Measurements from ENCODE around the gene C4orf50.

The C4orf50 gene

GRCh38 chr4:5890063-5890727 lies 128.0 kb downstream of the C4orf50 start:
- no peak for DNase-seq (ENCODE audit: low read depth in 3 of 3)

DNA sequence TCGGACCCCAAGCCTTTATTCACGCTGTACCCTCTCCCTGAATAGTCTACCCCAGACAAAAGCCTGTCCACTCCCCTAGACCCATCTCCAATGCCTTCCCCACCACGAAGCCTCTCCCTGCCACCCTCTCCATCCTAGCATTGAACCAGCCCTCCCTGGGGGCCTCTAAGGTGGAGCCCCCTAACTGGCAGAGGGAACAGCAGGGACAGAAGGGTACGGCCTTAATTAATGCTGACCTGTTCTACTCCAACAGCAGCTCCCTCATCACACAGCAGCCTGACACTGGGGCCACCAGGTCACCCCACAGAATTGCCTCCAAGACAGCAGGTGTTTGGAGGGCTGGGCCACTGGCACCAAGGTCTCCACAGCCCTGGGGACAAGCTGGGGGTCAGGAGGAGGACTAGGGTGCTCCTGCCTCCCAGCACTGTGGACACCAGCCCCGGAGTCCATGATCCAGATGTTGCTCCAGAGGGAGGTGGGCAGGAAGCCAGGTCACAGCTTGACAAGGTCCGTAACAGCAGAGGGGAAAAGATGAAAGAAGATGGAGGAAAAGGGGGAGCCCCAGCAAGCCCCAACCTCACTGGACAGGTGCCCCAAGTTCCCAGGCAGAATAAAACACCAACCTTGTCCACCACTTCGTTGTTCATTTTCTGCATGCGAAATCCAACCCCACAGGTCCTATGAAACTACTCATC lies 129.1 kb downstream of the C4orf50 start:
- DNase-seq (ENCODE audit: low read depth in 3 of 3): no peak

DNA sequence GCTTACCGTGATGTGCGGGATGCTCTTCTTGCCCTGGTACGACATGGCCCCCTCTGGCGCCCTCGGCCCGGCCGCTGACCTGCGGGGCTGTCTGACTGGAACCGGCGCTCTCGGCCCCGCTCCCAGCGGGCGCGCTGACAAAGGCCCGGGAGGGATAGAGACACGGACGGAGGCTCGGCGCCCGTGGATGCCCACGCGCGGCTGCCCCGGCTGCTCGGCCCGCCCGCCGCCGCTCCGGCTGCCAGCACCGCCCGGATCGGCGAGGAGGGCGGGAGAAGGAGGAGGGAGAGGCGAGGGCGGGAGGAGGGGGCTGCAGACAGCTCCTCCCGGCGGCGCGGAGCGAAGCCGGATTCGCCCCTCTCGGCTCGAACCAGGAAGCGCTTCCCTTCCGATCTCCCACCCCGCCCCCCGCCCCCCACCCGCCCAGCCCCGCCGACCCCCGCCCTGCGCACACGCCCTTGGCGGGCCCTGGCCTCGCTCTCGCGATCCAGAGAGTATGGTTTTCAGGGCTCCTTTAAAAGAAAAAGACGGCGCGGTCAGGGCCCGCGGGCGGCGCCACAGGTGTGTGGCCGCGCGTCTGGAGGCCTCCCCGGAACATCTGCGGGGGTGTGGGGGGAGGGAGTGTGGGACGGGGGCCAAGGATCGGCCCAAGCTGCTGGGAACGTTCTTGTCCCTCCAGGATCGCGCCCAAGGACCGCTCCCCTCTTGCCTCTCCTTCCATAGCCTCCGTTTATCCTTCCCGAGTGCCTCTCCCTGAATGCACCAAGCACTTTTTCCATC lies 129.8 kb downstream of the C4orf50 start:
- no peak for DNase-seq (ENCODE audit: low read depth in 3 of 3)

DNA sequence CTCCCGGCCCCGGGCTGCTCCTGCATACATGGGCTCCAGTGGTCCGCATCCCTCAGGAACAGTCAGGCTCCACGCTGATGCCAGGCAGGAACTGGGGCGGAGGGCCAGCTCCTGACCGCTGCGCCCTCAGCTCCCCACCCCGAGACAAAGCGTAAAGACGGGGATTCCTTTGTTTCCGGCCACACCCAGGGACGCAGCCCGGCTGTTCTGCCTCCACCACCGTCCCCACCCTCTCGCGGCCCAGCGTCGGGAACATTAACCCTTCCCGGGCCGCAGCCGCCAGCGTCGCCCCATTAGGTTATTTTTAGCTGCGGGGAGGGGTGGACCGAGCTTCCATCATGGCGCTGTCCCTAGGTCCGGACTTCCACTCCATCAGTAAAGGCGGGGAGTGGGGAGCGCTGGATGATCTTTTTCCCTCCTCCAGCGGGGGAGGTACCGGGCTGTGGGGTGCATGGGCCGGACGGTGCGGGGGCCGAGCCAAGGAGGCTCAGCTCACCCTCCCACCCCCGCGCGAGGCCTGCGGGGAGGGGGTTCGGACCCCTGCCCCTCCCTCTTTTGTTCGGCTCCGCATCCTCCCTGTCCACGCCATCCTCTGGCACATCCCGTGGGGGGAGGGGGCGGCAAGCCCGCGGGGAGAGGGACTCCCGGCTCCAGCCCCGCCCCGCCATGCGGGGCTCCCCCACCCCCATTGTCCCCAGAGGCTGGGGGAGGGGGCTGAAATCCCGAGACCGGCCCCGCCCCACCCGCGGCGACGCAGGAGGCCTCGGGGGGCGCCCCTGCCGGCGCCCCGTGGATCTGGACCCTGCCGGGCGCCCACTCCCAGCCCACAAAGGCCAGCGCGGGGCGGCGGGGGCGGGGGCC lies 130.6 kb downstream of the C4orf50 start:
- DNase-seq (ENCODE audit: low read depth in 3 of 3): no peak

DNA sequence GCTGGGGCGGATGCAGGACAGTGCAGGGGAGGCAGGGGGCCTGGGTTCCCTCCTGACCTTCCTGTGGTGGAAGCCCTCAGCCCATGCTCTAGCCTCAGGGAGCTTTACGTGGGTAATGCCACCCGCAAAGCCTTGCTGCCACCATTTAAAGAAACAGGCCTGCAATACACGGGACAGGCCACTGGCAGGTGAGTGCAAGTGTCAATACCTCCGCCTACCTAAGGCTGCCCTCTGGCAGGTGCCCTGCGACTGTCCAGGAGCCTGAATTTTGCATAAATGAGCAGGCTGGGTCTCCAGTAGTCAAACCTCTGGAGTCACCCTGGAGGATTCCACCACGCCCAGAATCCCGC lies 131.2 kb downstream of the C4orf50 start:
- DNase-seq (ENCODE audit: low read depth in 3 of 3): no peak

DNA sequence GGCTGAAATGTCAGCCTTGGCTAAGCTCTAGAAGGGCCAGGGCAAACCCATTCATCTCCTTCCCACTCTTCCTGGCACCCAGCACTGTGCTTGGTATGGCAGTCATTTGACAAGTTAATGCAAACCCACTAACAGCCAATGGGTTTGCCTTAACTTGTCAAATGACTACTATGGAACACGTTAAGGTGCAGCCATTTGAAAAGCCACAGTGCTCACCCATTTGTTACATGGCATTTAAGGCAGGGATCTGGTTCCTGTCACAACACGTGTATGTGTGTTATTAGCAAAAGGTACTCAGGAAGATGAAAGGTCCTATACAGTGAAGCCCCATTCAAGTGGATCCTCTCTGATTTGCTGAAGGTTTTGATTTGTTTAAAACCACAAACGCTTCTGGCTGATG lies 132.5 kb downstream of the C4orf50 start:
- no peak for DNase-seq (ENCODE audit: low read depth in 3 of 3)

- no peak for DNase-seq (ENCODE audit: low read depth in 3 of 3)
Measured at GRCh38 chr4:5884796-5885195, 133.4 kb downstream of the C4orf50 start.

DNA sequence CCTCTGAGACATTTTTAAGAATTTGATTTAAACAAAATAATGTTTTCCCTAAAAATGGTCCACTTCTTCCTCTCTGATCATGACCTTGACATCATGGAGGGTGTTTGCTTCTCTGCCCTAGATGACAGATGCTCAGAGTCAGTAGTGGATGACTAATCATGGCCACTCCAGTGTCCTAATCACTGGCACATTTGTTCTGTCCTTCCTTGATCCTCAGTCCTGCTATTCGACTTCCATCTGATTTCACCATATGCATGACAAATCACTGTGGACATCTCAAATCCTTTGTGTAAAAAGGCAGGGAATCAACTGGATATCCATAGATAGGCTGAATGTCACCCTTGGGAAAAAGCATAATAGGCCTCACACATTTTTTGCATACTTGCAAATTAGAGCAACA lies 134.3 kb downstream of the C4orf50 start:
- DNase-seq (ENCODE audit: low read depth in 3 of 3): no peak

DNA sequence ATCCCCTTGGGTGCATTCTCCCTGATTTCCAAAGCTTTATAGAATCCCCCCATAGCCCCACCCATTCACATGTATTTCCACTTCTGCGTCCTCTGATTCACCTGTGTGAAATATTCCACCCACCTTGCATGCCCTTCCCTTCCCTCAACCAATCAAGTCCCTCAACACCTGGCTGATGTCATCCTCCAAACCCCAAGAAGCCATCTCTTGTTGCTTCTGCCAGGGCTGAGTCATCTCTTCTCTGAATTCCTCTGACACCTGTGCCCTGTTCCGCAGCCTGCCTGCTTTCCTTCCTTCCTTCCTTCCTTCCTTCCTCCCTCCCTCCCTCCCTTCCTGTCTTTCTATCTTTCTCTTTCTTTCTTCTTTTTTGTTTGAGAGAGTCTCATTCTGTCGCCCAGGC lies 135.3 kb downstream of the C4orf50 start:
- no peak for DNase-seq (ENCODE audit: low read depth in 3 of 3)

DNA sequence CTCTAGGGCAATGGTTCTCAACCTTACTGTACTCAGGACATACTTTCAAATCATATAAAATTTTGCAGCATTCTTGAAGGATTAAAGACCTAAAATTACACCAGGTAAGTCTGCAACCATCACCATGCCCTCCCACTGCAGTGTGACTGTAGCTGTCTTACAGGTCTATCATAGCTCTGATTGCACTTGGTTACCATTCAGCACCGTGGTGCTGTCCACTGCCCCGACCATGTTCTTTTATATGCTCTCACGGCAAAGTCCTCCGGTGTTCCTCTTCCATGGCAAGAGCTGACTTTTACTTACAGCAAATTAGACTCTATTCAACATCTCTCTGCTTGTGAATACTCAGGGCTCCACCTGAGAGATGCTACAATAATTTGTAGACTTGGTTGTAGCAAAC lies 136.9 kb downstream of the C4orf50 start:
- no peak for DNase-seq (ENCODE audit: low read depth in 3 of 3)

DNA sequence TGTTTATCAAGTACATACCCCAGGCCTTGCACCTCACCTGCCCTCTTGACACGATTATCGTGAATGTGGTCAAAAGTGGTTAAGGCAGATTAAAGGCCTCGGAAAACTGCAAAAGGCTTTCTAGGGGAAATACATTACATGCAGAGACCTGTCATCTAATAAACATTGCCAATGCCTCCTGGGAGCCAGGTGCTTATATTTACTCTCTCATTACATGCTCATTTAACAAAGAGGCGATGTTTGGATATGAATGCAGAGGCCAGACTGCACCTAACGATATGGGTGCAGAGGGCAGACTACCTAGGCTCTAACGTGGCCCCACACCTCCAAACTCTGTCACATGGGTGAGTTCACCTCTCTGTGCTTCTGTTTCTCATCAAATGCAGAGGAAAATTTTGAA lies 139.9 kb downstream of the C4orf50 start:
- no peak for DNase-seq (ENCODE audit: low read depth in 3 of 3)

GRCh38 chr4:5877392-5877791 lies 140.8 kb downstream of the C4orf50 start:
- no peak for DNase-seq (ENCODE audit: low read depth in 3 of 3)

- no peak for DNase-seq (ENCODE audit: low read depth in 3 of 3)
Measured at GRCh38 chr4:5874811-5875449, 143.3 kb downstream of the C4orf50 start.

GRCh38 chr4:5870701-5871100 lies 147.5 kb downstream of the C4orf50 start:
- DNase-seq (ENCODE audit: low read depth in 3 of 3): no peak

DNA sequence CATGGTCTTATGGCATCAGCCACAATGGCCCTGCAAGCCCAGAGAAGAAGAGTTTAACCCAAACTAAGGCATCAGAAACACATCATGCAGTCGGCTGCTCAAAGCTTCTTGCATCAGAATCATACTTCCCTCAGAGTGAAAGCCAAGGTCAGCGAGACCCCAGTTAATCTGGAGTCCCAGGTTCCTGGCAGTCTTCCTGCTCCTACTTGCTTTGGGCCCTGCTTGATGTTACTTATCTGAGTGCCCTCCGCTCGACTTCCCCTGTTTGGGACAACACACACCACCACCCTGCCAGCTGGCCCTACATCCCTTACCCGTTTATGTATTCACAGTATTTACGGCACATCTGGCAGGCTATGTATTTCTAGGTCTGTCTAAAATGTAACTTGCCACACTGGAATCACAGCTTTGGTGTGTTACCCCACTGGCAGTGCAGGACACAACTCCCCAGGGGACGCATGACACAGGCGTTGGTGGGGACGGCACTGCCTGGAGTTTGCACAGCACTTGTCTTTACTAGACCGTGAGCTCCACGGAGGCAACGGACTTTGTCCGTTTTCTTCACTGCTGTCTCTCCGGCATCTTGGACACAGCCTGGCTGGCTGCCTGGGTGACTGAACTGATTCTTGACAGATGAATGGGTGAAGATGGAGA lies 148.1 kb downstream of the C4orf50 start:
- no peak for DNase-seq (ENCODE audit: low read depth in 3 of 3)

- DNase-seq (ENCODE audit: low read depth in 3 of 3): no peak
Measured at GRCh38 chr4:5867866-5868265, 150.4 kb downstream of the C4orf50 start.

GRCh38 chr4:5866841-5867813 lies 151.1 kb downstream of the C4orf50 start:
- DNase-seq (ENCODE audit: low read depth in 3 of 3): no peak

GRCh38 chr4:5865896-5866599 lies 152.2 kb downstream of the C4orf50 start:
- no peak for DNase-seq (ENCODE audit: low read depth in 3 of 3)

DNA sequence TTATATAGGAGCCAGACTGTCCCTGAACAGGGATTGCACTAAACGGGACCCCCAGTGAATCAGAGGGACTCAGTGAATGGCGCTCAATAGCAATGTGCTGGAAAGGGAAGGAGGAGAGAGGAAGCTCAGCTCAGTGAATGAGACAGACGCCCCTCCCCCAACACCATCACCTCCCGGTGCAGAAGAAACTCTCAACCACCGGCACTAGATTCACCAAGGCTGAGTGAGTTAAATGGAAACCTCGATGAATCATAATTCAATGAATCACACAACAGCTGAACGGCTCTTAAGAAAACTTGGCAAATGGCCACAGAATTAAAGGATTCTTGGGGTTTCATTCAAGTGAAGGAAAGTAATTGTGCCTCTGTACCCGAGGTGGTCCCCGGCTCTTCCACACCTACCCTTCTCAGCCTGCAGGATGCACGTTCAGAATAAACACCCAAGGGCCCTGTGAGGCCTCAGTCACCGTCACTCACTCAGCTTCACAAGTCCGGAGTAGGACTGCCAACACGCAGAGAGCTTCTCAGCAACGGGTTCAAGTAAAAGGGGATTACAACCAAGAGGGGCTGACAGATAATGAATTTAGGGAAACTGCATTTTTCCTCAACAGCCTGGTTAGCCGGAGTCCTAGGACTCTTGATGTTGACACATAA lies 154.6 kb downstream of the C4orf50 start:
- peak in 1 of 3 experiments; percentile 21 for DNase-seq (ENCODE audit: low read depth in 3 of 3)
